Measurements from ENCODE around the gene NAV2.
"Not testable (repeated sequence)": the region's sequence is repeated elsewhere in the genome, so short reads cannot be mapped to it uniquely, and the experiment has no call there.

The NAV2 gene

DNA sequence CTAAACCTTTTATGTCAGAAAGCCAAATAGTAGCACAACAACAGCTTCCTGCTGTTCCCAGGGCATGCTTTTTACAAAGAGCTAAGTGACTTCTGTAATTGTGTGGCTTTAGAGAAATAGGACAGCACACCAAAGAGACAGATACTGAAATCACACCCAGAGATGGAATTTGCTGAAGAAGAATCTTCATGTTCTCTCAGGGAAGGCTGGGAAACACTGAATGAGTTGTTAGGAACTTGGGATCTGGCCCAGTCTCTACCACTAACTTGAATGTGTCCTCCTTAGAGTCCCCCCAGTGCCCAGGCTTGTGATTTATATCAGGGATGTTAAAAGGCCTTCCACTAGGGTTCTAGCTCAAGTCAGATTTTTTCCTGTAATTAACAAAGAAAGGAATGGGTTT is 272.5 kb downstream of the NAV2 start:
- DNase-seq: no peak

DNA sequence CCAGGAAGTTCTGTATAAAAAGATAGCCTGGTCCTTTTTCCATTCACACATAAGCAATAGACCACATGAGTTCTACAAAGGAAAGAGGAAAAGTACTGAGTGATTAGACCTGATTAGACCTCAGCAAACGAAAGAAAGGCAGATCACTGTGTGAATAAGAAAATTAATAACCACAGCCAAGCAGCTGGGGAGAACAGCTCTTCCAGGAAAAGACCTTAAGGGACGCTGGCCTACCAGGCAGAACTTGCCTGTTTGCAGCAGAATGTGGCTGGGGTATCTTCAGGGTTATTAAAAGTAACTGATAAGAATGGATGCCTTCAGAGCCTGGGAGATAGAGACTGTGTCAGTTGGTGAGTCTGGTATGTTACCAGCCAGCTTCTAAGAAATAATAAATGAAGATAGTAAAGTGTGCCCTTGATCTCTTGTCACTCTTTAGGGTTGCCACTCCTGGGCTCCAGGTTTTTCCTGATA is 274.7 kb downstream of the NAV2 start:
- DNase-seq: no peak

DNA sequence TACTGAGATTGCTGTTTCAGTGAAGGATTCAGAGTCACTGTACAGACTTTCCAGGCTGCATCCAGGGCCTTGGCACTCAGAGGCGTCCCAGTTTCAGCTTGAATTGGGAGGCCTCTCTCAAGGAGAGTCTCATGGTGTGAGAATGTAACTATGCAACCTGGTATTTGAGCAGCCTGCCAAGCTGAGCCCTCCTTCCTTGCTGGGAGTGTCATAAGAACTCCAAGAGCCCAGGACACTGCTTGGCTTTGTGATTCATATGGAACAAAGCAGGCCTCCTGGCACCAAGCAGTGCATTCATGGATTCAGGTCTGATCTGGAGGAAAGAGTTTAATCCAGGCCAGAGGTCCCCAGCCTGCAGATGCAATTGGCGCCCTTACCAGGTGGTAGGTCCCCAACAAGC is 276.0 kb downstream of the NAV2 start:
- DNase-seq: no peak

GRCh38 chr11:19989191-19989590 is 276.6 kb downstream of the NAV2 start:
- no peak for DNase-seq

DNA sequence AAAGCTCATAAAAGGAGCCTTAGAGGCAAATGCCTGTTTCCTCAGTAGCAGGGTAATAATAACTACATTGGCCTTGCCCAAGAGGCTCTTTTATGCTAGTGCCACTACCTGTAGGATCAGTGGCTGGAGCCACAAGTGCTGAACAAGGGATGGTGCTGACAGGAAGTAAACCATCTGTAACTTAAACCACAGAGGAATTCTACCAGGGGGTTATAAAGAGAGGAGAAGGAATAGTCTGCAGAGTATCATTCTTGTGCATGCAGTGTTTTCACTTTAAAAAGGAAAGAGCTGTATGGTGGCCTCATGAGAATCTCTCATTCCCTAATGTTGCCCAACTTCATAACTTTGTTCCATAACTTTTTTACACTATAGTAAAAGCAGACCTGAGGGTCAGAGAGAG is 279.5 kb downstream of the NAV2 start:
- no peak for DNase-seq

DNA sequence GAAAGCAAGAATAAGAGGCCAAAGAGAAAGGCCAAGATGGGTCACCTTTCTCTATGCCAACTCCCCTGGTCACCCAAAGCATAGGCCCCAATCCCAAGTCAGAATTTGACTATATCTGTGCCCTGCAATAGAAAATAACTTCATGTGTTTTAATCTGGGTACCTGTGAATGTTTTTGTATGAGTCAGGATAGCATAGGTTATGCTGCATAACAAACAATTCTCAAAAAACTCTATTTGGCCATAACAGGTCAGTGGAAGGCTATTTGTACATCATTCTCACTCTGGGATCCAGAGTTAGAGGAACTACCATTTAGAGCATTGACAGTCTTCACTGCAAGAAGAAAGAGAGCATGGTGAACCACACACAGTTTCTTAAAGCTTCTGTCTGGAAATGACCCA is 280.4 kb downstream of the NAV2 start:
- DNase-seq: no peak

DNA sequence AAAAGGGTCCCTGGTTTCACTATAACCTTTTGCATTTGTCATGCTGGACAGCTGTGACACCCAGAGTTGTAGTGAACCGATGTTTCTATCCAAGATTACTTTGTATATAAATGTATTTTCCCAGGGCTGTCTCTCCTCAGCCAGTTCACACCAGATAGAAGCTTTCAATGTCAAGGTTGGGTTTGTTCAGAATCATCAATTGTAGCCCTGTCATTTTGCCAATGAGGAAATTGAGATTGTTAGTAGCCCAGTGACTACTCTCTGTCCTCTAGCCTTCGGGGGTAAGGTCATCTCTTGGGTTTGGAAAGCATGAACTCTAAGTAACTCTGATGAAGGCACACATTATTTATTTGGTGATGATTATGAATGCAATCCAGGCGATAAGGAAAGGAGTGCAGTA is 282.0 kb downstream of the NAV2 start:
- DNase-seq: no peak

- no peak for DNase-seq
These were observed 282.5 kb downstream of the NAV2 start for GRCh38 chr11:19995145-19995544.

DNA sequence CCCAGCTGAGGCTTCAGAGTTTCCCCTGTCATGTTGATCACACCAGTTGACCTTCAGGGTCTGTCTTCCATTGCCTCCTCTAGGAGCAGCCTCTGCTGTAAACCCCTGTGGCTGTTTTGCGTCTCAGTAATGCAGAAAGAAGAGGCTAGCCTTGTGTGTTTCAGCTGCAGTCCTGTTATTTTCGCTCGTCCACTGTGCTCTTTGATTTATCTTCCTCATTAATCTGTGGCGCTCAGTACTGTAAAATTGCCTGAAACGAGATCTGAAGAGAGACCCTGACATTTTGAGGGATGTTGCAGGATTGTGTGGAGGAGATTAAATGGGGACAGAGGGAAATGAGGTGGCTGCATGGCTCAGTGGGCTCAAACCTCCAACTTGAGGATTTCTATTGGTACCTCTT is 283.9 kb downstream of the NAV2 start:
- no peak for DNase-seq

DNA sequence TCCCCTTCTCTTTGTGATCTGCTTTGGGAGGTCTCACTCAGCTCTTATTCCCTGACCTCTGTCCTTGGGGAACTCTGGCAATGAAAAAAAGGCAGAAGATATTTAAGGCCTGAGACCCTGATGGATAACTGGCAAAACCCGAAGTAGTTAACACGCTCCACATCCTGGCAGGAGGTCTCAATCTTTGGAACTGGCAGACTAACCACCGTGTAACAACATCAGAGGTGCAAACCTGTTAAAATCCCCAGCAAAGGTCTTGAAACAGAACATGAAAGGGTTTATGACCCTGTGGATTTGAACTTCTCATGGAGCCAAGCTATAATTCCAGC is 287.3 kb downstream of the NAV2 start:
- no peak for DNase-seq

DNA sequence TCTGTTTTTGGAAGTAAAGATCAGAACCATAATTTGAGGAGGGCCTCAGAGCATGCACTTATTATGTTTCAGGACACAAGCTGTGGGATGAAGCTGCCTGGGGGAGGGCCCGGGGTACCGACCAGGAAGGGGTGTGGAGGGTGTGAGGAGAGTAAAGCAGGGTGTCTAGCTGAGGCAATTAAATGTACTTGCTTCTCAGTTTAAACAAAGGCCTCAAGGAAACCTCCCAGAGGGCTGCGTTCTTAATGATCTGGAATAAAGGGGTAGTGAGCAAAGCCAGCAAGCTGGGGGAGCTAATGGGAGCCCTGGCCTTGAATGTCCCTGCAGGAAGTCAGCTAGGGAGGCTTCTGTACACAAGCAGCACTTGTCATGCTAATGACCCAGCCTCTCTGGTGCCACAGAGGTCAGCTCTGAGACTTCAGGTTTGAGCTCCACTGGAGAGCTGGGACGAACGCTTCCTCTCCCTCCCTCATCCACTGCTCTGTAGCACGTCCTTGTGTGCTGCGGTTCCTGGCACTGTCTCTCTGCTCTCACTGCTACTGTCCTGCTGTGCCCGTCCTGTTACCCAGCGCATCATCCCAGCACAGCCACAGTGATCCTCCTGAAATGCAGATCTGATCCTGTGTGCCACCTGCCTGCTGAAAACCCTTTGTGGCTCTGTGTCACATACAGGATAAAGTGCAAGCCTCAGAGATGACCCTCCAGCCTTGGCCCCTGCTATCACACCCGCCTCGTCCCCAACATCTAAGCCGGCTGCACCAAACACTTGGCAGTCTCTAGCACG is 287.9 kb downstream of the NAV2 start:
- DNase-seq: no peak

GRCh38 chr11:20002312-20003216 is 289.9 kb downstream of the NAV2 start:
- no peak for DNase-seq

- DNase-seq: no peak
These were observed 290.7 kb downstream of the NAV2 start for GRCh38 chr11:20003351-20003750.

GRCh38 chr11:20004866-20005265 is 292.2 kb downstream of the NAV2 start:
- DNase-seq: no peak

DNA sequence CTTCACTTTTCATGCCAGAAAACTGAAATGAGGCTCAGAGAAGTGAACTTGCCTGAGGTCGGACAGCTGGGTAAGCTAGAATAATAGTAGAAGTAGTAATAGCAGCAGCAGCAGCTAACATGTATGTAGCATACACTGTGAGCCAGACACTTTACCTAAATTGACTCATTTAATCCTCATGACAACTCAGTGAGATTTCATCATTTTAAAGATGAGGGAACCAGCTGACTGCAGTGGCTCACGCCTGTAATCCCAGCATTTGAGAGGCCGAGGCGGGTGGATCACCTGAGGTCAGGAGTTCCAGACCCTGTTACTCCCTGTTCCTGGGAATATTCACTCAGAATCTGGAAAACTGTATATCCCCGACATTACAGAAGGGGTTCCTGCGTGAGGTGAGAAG is 293.1 kb downstream of the NAV2 start:
- DNase-seq: no peak

DNA sequence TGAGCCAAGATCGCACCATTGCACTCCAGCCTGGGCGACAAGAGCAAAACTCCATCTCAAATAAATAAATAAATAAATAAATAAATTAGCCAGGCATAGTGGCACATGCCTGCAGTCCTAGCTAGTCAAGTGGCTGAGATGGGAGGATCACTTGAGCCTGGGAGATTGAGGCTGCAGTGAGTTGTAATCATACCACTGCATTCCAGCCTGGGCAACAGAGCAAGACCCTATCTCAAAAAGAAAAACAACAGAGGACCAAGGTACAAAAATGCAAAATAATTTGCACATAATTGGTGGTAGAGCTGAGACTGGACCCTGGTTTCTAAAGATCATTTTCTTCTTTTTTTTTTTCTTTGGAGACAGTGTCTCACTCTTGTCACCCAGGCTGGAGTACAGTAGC is 294.0 kb downstream of the NAV2 start:
- not testable (repeated sequence) for DNase-seq

GRCh38 chr11:20007386-20007785 is 294.7 kb downstream of the NAV2 start:
- no peak for DNase-seq

GRCh38 chr11:20008190-20008870 is 295.7 kb downstream of the NAV2 start:
- no peak for DNase-seq

DNA sequence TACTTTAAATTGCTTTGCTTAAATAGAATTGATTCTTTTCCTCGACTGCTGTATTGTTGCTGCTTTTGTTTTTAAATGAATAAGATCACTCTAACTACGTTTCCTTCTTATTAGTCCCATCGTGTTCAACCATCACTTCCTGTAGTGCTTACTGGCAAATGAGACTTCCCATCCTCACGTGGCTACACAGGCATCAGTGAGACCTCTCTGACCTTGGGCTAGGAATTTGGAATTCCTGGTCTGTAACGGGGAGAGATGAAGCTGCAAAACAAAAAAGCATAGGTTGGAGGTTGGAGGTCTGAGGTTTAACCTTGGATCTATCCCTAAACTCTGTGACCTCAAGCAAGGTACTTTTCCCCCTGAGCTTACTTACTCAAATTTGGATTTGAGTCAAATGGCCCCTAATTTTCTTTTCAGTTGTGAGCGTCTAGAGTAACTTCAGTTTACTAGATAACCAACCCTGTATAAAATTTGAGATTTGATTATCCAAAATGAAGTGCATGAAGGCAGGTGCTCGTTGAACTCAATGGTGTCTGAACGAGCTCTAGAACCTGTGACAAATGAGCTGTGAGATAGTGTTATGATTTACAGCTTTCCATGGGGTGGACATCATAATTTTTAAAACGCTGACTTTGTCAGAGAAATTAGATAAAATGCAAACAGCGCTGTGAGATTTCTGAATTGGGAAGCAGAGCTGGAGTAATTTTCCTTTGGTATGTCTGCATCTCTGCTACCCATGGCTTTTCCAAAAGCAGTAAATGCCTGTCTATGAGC is 296.4 kb downstream of the NAV2 start:
- no peak for DNase-seq

GRCh38 chr11:20010156-20010850 is 297.7 kb downstream of the NAV2 start:
- no peak for DNase-seq

DNA sequence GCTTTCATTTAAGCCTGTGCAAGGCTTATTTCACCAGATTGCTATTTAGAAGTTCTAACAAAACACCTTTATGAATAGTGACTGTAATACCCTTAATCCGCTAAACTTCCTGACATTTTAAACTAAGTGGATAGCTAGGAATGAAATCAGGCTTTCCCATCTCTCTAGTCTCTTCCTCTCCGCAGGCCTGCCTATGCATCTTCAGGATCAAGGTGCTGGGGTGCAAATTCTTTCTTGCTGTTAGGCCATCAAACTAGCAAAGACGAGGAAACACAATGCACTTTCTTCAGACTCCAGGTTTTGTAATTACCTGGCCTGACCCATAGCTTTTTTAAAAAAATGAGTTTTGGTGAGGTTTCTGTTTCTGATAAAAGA is 298.2 kb downstream of the NAV2 start:
- no peak for DNase-seq

- DNase-seq: no peak
These were observed 298.8 kb downstream of the NAV2 start for GRCh38 chr11:20011307-20011951.
